ENCODE results near the gene SAT1. TPM values are rescaled to one million over a fixed set of nuclear protein-coding genes. Genes with fewer than 3 reads are reported as not detected.

Gene SAT1
- total RNA-seq, 1 experiment from 2014 or later, result 46.4 TPM

GRCh38 chrX:23810279-23810678 is 27.3 kb downstream of the SAT1 start:
- no peak for DNase-seq (ENCODE audit: low spot score)

DNA sequence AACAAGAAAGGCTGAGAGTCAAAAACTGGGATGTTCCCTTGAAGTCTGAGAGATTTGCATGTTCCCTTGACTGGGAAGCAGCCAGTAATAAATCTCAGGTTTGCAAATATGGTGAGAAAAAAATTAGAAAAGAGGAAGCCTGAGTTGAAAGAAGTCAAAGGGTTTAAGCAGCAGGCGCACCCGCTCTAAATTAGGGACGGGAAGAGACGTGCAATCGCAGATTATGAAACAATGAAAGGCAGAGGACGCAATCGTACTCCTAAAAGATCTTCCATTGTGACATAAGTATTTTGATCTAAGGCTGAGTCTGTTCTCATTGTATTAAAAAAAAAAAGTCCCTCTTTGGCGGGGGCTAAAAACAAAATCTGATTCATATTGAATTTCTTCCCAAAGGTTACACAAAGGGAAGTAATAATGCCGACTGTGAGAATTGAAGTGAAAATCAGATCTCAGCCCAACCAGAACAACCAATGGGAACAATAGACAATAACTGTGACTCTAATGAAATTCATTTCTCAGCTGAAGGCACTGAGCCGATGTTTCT is 28.2 kb downstream of the SAT1 start:
- no peak for DNase-seq (ENCODE audit: low spot score)

DNA sequence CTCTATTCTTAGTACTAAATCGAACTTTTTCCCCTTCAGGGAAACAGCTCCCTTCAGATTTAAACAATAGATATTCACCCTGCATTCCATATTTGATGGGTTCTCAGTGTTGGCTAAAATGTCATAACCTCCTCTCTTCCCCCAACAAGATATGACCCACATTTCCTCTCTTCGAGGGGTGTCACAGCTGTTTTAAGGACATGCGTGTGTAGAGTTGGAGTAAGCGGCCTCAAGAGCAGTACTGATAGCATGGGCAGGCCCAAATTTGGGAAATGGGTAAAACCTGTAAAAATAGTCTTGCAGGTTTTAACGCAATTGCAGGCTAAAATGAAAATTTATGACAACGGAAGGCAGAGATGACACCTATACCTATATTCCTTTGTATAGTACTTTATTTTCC is 28.7 kb downstream of the SAT1 start:
- no peak for DNase-seq (ENCODE audit: low spot score)

- no peak for DNase-seq (ENCODE audit: low spot score)
Observed at GRCh38 chrX:23813808-23814207, 30.8 kb downstream of the SAT1 start.

DNA sequence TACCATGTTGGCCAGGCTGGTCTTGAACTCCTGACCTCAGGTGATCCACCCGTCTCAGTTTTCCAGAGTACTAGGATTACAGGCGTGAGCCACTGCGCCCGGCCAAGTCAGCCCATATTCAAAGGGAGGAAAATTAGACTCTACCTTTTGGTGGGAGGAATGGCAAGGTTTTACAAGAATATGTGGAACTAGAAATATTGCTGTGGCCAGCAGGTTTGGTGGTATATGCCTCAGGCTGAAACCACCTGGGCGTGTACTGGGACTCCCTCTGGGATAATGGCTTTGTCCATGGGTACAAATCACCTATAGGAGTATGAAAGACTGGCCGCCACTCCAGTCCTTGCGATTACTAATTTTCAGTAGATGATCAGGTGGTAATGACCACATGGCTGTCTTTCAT is 32.4 kb downstream of the SAT1 start:
- no peak for DNase-seq (ENCODE audit: low spot score)

DNA sequence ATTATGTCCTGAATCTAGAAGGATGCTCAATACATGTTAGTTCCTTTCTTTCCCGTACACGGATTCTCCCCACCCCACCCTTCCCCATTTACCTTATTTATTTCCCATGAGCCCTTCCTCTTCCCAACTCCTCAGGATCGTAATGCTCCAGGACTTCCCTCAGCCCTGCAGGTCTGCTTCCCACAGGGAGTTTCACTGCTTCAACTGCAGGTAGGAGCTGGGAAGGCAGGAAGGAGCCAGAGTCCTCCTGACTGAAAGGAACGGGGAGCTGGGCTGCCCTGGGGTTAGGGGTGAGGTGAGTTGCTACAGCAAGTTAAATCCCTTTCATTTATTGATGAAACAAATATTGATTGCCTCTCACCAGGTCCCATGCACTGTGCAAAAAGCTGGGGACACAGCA is 33.2 kb downstream of the SAT1 start:
- DNase-seq (ENCODE audit: low spot score), result no peak

GRCh38 chrX:23817979-23818336 is 35.0 kb downstream of the SAT1 start:
- DNase-seq (ENCODE audit: low spot score), result no peak

- DNase-seq (ENCODE audit: low spot score), result no peak
Observed at GRCh38 chrX:23819385-23820234, 36.6 kb downstream of the SAT1 start.

GRCh38 chrX:23820235-23820782 is 37.3 kb downstream of the SAT1 start:
- no peak for DNase-seq (ENCODE audit: low spot score)

- DNase-seq (ENCODE audit: low spot score), result no peak
Observed at GRCh38 chrX:23821847-23822246, 38.9 kb downstream of the SAT1 start.

GRCh38 chrX:23822397-23822796 is 39.4 kb downstream of the SAT1 start:
- peak; percentile 62 for DNase-seq (ENCODE audit: low spot score)

DNA sequence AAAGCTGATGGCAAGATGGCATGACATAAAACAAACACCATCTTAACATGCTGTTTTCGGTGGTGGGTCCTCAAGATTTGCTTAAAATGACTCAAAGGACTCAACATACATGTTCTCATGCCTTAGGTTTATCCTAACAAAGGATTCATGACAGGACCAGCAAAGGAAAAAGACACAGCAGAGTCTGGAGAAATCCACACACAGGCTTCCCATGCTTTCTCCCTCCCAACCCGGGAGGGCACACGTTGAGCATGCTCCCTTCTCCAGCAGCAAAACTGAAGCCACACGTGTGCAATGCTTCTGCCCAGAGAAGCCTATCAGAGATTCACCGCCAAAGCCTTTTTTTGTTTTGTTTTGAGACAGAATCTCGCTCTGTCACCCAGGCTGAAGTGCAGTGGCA is 39.9 kb downstream of the SAT1 start:
- no peak for DNase-seq (ENCODE audit: low spot score)

- no peak for DNase-seq (ENCODE audit: low spot score)
Observed at GRCh38 chrX:23825675-23826074, 42.7 kb downstream of the SAT1 start.

- no peak for DNase-seq (ENCODE audit: low spot score)
Observed at GRCh38 chrX:23826216-23826615, 43.2 kb downstream of the SAT1 start.

- no peak for DNase-seq (ENCODE audit: low spot score)
Observed at GRCh38 chrX:23826653-23827052, 43.7 kb downstream of the SAT1 start.

- DNase-seq (ENCODE audit: low spot score), result no peak
Observed at GRCh38 chrX:23828881-23829280, 45.9 kb downstream of the SAT1 start.

GRCh38 chrX:23832721-23833120 is 49.7 kb downstream of the SAT1 start:
- no peak for DNase-seq (ENCODE audit: low spot score)

Other genes starting within 250 kb of the SAT1 start
- 347 and 388 TPM in 2 replicates for gene PRDX4, start 115.7 kb upstream of the SAT1 start, total RNA-seq (2014; rRNA removed; shearing (Covaris generic))
- gene ACOT9, start 39.9 kb upstream of the SAT1 start, total RNA-seq (2014; rRNA removed; shearing (Covaris generic)), result 41.1 and 47.0 TPM in 2 replicates
- 40.5 and 58.9 TPM in 2 replicates for gene APOO, start 124.8 kb downstream of the SAT1 start, total RNA-seq (2014; rRNA removed; shearing (Covaris generic))
- gene CXorf58, start 124.8 kb downstream of the SAT1 start, total RNA-seq (2014; rRNA removed; shearing (Covaris generic)), result 0.04 TPM in 1 of 2 replicates, not detected in the other
- 4.9 and 7.8 TPM in 2 replicates for gene KLHL15, start 244.0 kb downstream of the SAT1 start, total RNA-seq (2014; rRNA removed; shearing (Covaris generic))

Data from H4 (cell line).